ENCODE results near the gene KLHL29. TPM values are rescaled to one million over a fixed set of nuclear protein-coding genes. Genes with fewer than 3 reads are reported as not detected.

Gene KLHL29
- total and polyA plus RNA-seq, 4 donors, result 0.29 to 2.3 (median 0.68) TPM

DNA sequence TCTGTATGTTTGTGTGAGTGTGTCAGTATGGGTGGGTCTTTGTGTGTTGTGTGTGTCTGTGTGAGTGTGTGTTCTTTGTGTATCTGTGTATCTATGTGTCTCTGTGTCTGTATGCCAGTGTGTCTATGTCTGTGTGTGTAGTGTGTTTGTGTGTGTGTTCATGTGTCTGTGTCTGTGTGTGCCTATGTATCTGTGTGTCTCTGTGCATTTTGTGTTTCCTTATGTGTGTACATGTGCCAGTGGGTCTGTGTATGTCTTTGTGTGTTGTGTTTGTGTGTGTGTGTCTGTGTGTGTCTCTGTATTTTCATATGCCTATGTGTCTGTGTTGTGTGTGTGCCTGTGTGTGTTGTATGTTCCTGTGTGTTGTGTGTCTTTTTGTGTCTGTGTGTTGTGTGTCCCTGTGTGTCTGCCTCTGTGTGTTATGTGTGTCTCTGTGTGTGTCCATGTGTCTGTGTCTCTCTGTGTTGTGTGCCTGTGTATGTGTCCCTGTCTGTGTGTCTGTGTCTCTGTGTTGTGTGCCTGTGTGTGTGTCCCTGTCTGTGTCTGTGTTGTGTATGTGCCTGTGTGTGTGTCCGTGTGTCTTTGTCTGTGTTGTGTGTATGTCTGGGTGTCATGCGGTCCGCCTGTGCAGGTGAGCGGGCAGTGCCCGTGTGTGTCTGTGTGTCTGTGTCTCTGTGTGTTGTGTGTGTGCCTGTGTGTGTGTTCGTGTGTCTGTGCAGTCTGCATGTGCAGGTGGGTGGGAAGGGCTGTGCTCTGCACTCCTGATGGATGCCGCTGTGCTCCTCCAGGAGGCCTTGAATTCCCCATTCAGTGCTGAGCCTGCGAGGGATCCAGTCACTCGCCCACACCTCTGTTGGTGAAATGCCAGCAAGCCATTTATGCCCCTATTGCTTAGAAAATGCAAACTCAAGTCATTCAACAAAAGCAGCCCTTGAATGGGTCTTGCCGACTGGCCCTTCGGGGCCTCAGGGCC, 37.4 kb downstream of the KLHL29 start:
- H3K27me3 ChIP-seq (ENCODE audit: control insufficient read depth in 4 of 4, insufficient read depth in 4 of 4, low read length in 3 of 4), result no peaks in the 10 kb centered on the region
- H3K9ac ChIP-seq (ENCODE audit: low read depth in 1 of 2, low read length in 2 of 2), result no peak overlapping the region
- TF ChIP-seq, protein P1, sequence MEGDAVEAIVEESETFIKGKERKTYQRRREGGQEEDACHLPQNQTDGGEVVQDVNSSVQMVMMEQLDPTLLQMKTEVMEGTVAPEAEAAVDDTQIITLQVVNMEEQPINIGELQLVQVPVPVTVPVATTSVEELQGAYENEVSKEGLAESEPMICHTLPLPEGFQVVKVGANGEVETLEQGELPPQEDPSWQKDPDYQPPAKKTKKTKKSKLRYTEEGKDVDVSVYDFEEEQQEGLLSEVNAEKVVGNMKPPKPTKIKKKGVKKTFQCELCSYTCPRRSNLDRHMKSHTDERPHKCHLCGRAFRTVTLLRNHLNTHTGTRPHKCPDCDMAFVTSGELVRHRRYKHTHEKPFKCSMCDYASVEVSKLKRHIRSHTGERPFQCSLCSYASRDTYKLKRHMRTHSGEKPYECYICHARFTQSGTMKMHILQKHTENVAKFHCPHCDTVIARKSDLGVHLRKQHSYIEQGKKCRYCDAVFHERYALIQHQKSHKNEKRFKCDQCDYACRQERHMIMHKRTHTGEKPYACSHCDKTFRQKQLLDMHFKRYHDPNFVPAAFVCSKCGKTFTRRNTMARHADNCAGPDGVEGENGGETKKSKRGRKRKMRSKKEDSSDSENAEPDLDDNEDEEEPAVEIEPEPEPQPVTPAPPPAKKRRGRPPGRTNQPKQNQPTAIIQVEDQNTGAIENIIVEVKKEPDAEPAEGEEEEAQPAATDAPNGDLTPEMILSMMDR (IDR thresholded peaks at IDR 0.05; ENCODE audit: low read depth, low read length, missing input control), result no peak
- TF ChIP-seq NR2F2 (IDR thresholded peaks at IDR 0.05) (no peak), YY1 (IDR thresholded peaks at IDR 0.05) (no peak), RXRA (IDR thresholded peaks at IDR 0.05) (no peak), JUND (IDR thresholded peaks at IDR 0.05) (no peak), TAF1 (conservative IDR thresholded peaks at IDR 0.05) (no peak), GABPA (IDR thresholded peaks at IDR 0.05 in 1 of 2, conservative IDR thresholded peaks at IDR 0.05 in 1 of 2) (no peak), HNF4G (IDR thresholded peaks at IDR 0.05) (no peak), HNF4A (conservative IDR thresholded peaks at IDR 0.05) (no peak), EGR1 (IDR thresholded peaks at IDR 0.05; ENCODE audit: low read depth in 2 of 2) (no peak), FOXA1 (IDR thresholded peaks at IDR 0.05) (no peak), SP1 (IDR thresholded peaks at IDR 0.05) (no peak), RAD21 (IDR thresholded peaks at IDR 0.05) (no peak), FOXA2 (IDR thresholded peaks at IDR 0.05) (no peak)
- TF ChIP-seq, protein P2, sequence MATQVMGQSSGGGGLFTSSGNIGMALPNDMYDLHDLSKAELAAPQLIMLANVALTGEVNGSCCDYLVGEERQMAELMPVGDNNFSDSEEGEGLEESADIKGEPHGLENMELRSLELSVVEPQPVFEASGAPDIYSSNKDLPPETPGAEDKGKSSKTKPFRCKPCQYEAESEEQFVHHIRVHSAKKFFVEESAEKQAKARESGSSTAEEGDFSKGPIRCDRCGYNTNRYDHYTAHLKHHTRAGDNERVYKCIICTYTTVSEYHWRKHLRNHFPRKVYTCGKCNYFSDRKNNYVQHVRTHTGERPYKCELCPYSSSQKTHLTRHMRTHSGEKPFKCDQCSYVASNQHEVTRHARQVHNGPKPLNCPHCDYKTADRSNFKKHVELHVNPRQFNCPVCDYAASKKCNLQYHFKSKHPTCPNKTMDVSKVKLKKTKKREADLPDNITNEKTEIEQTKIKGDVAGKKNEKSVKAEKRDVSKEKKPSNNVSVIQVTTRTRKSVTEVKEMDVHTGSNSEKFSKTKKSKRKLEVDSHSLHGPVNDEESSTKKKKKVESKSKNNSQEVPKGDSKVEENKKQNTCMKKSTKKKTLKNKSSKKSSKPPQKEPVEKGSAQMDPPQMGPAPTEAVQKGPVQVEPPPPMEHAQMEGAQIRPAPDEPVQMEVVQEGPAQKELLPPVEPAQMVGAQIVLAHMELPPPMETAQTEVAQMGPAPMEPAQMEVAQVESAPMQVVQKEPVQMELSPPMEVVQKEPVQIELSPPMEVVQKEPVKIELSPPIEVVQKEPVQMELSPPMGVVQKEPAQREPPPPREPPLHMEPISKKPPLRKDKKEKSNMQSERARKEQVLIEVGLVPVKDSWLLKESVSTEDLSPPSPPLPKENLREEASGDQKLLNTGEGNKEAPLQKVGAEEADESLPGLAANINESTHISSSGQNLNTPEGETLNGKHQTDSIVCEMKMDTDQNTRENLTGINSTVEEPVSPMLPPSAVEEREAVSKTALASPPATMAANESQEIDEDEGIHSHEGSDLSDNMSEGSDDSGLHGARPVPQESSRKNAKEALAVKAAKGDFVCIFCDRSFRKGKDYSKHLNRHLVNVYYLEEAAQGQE (IDR thresholded peaks at IDR 0.05), result no peak
- TF ChIP-seq, protein P3, sequence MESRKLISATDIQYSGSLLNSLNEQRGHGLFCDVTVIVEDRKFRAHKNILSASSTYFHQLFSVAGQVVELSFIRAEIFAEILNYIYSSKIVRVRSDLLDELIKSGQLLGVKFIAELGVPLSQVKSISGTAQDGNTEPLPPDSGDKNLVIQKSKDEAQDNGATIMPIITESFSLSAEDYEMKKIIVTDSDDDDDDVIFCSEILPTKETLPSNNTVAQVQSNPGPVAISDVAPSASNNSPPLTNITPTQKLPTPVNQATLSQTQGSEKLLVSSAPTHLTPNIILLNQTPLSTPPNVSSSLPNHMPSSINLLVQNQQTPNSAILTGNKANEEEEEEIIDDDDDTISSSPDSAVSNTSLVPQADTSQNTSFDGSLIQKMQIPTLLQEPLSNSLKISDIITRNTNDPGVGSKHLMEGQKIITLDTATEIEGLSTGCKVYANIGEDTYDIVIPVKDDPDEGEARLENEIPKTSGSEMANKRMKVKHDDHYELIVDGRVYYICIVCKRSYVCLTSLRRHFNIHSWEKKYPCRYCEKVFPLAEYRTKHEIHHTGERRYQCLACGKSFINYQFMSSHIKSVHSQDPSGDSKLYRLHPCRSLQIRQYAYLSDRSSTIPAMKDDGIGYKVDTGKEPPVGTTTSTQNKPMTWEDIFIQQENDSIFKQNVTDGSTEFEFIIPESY (IDR thresholded peaks at IDR 0.05), result no peak
- TF ChIP-seq, protein P4, sequence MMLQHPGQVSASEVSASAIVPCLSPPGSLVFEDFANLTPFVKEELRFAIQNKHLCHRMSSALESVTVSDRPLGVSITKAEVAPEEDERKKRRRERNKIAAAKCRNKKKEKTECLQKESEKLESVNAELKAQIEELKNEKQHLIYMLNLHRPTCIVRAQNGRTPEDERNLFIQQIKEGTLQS (IDR thresholded peaks at IDR 0.05), result no peak
- TF ChIP-seq, protein P5, sequence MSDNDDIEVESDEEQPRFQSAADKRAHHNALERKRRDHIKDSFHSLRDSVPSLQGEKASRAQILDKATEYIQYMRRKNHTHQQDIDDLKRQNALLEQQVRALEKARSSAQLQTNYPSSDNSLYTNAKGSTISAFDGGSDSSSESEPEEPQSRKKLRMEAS (IDR thresholded peaks at IDR 0.05), result no peak
- H3K9me3 ChIP-seq (ENCODE audit: control insufficient read depth in 4 of 4, low read length in 3 of 4), result no peaks in the 10 kb centered on the region
- WGBS, result 87% methylated on average over 11 of the region's 11 CpGs
- no peaks in the 10 kb centered on the region for H3K36me3 ChIP-seq (ENCODE audit: control insufficient read depth in 4 of 4, insufficient read depth in 3 of 4, low read depth in 1 of 4, low read length in 3 of 4)
- no peak for DNase-seq (ENCODE audit: low spot score)
- peaks cover 0 to 4% (median 0%) of the 10 kb centered on the region in 4 donors for H3K4me1 ChIP-seq (ENCODE audit: control insufficient read depth in 4 of 4, insufficient read depth in 4 of 4, low read length in 3 of 4)
- no peak overlapping the region for H3K27ac ChIP-seq (ENCODE audit: low read depth in 1 of 2, low read length in 2 of 2)
- H3K4me3 ChIP-seq (ENCODE audit: low read depth in 1 of 3, low read length in 3 of 3), result no peak overlapping the region

All from liver (tissue), 9 donors.